ENCODE measurements around the gene SLC7A9.
"Not testable (repeated sequence)": the region's sequence is repeated elsewhere in the genome, so short reads cannot be mapped to it uniquely, and the experiment has no call there.

Gene SLC7A9

GRCh38 chr19:32869966-32870573, 503 bp upstream of the SLC7A9 start:
- Histone ChIP-seq H3K27me3 (ENCODE audit: insufficient read depth, low read length) (no peaks in the 10 kb centered on the region), H4K20me1 (ENCODE audit: insufficient read depth, low read length) (no peaks in the 10 kb centered on the region), H3K4me1 (ENCODE audit: insufficient read depth, low read length, severe bottlenecking) (no peaks in the 10 kb centered on the region), H3K9me3 (ENCODE audit: low read length) (no peaks in the 10 kb centered on the region), H3F3A (ENCODE audit: insufficient read depth, low read length) (no peaks in the 10 kb centered on the region), H2AFZ (ENCODE audit: low read length) (no peak overlapping the region), H3K4me2 (ENCODE audit: low read length) (no peak overlapping the region), H3K36me3 (ENCODE audit: insufficient read depth, low read length) (no peaks in the 10 kb centered on the region), H3K27ac (ENCODE audit: low read depth, low read length, poor library complexity, severe bottlenecking) (no peak overlapping the region), H3K4me3 (ENCODE audit: low read depth, low read length, poor library complexity, severe bottlenecking) (no peak overlapping the region), H3K79me2 (ENCODE audit: insufficient read depth, low read length) (no peaks in the 10 kb centered on the region), H3K9ac (ENCODE audit: low read length) (no peak overlapping the region), H3K9me2 (ENCODE audit: low read depth, low read length) (no peaks in the 10 kb centered on the region)
- TF ChIP-seq EZH2 (IDR thresholded peaks at IDR 0.05; ENCODE audit: borderline replicate concordance, low read length) (no peak), CTCF (IDR thresholded peaks at IDR 0.05; ENCODE audit: low read length) (no peak)

- Histone ChIP-seq H3K9me2 (ENCODE audit: low read depth, low read length) (no peaks in the 10 kb centered on the region), H3K79me2 (ENCODE audit: insufficient read depth, low read length) (no peaks in the 10 kb centered on the region), H3K9me3 (ENCODE audit: low read length) (no peaks in the 10 kb centered on the region), H3F3A (ENCODE audit: insufficient read depth, low read length) (no peaks in the 10 kb centered on the region), H4K20me1 (ENCODE audit: insufficient read depth, low read length) (no peaks in the 10 kb centered on the region), H2AFZ (ENCODE audit: low read length) (no peak overlapping the region), H3K36me3 (ENCODE audit: insufficient read depth, low read length) (no peaks in the 10 kb centered on the region), H3K4me3 (ENCODE audit: low read depth, low read length, poor library complexity, severe bottlenecking) (no peak overlapping the region), H3K9ac (ENCODE audit: low read length) (no peak overlapping the region), H3K27ac (ENCODE audit: low read depth, low read length, poor library complexity, severe bottlenecking) (no peak overlapping the region), H3K27me3 (ENCODE audit: insufficient read depth, low read length) (no peaks in the 10 kb centered on the region), H3K4me1 (ENCODE audit: insufficient read depth, low read length, severe bottlenecking) (no peaks in the 10 kb centered on the region), H3K4me2 (ENCODE audit: low read length) (no peak overlapping the region)
- TF ChIP-seq CTCF (IDR thresholded peaks at IDR 0.05; ENCODE audit: low read length): no peak
- TF ChIP-seq EZH2 (IDR thresholded peaks at IDR 0.05; ENCODE audit: borderline replicate concordance, low read length): no peak
These were observed 1.2 kb downstream of the SLC7A9 start for GRCh38 chr19:32868206-32868950.

GRCh38 chr19:32867436-32867835, 2.1 kb downstream of the SLC7A9 start:
- not testable (repeated sequence) for H3K79me2 ChIP-seq (ENCODE audit: insufficient read depth, low read length); H3K27ac ChIP-seq (ENCODE audit: low read depth, low read length, poor library complexity, severe bottlenecking); H3K9me2 ChIP-seq (ENCODE audit: low read depth, low read length); H3K4me1 ChIP-seq (ENCODE audit: insufficient read depth, low read length, severe bottlenecking); H3K9ac ChIP-seq (ENCODE audit: low read length); H3K9me3 ChIP-seq (ENCODE audit: low read length); H4K20me1 ChIP-seq (ENCODE audit: insufficient read depth, low read length); H2AFZ ChIP-seq (ENCODE audit: low read length); H3F3A ChIP-seq (ENCODE audit: insufficient read depth, low read length); H3K4me2 ChIP-seq (ENCODE audit: low read length); H3K36me3 ChIP-seq (ENCODE audit: insufficient read depth, low read length); H3K27me3 ChIP-seq (ENCODE audit: insufficient read depth, low read length); H3K4me3 ChIP-seq (ENCODE audit: low read depth, low read length, poor library complexity, severe bottlenecking)

Data from OCI-LY1 (cell line).